ENCODE data around the gene DNAH3.
A peak's percentile ranks its signal among the peaks of the same experiment; 100 is the strongest.

DNAH3 gene

GRCh38 chr16:20901436-20902112 is 249.1 kb downstream of the DNAH3 start:
- DNase-seq: peak; percentile 47

GRCh38 chr16:20901068-20901435 is 249.6 kb downstream of the DNAH3 start:
- DNase-seq: no peak

- peak; percentile 95 for DNase-seq
These were observed 250.2 kb downstream of the DNAH3 start, which contains the start of the genes DCUN1D3 and LYRM1 for GRCh38 chr16:20900299-20901067. DCUN1D3 (minus strand) TSS chr16:20900358; CDS start chr16:20862538, 37,820 bp downstream. LYRM1 (plus strand) TSS chr16:20900771; CDS start chr16:20915556, 14,785 bp downstream.

- no peak for DNase-seq
These were observed 251.0 kb downstream of the DNAH3 start for GRCh38 chr16:20899477-20900298.

- peak; percentile 14 for DNase-seq
These were observed 251.6 kb downstream of the DNAH3 start for GRCh38 chr16:20899071-20899470.

- no peak for DNase-seq
These were observed 252.7 kb downstream of the DNAH3 start for GRCh38 chr16:20897922-20898321.

GRCh38 chr16:20897253-20897897 is 253.3 kb downstream of the DNAH3 start:
- no peak for DNase-seq

GRCh38 chr16:20894388-20894787 is 256.3 kb downstream of the DNAH3 start:
- no peak for DNase-seq

GRCh38 chr16:20889625-20890275 is 260.9 kb downstream of the DNAH3 start:
- no peak for DNase-seq

- no peak for DNase-seq
These were observed 263.4 kb downstream of the DNAH3 start for GRCh38 chr16:20887207-20887606.

- no peak for DNase-seq
These were observed 264.3 kb downstream of the DNAH3 start for GRCh38 chr16:20886320-20886719.

GRCh38 chr16:20884240-20884556 is 266.4 kb downstream of the DNAH3 start:
- DNase-seq: no peak

- no peak for DNase-seq
These were observed 266.9 kb downstream of the DNAH3 start for GRCh38 chr16:20883554-20884239.
